Gastroesophageal sphincter (tissue), 4 donors: ENCODE data around the gene GSAP. TPM values are rescaled to one million over a fixed set of nuclear protein-coding genes. Genes with fewer than 3 reads are reported as not detected.
A peak's percentile ranks its signal among the peaks of the same experiment; 100 is the strongest.

Experiments
- ATAC-seq: fragments of 150-250 bp; one replicate; pipeline ENCODE4 v1.9.1; 2016; ENCODE audit warnings: mild to moderate bottlenecking, moderate library complexity
- H3K27ac ChIP-seq, 4 donors: fragments of 200-600 bp; sonication (generic) in 3 of 4; 1 replicate in 3 of 4; 2 replicates in 1 of 4; pipeline ENCODE4 v1.5.1; 2016 to 2019
- H3K27me3 ChIP-seq: fragments of 200-600 bp; sonication (generic); one replicate; pipeline ENCODE4 v1.5.1; 2019
- H3K36me3 ChIP-seq, 2 donors: fragments of 200-600 bp; sonication (generic); one replicate each; pipeline ENCODE4 v1.5.1; 2019; ENCODE audit warnings: control low read depth in 1 of 2
- H3K4me1 ChIP-seq, 3 donors: fragments of 200-600 bp; sonication (generic); 1 replicate in 2 of 3; 2 replicates in 1 of 3; pipeline ENCODE4 v1.5.1; 2016 to 2019; ENCODE audit warnings: control low read depth in 2 of 3
- H3K4me3 ChIP-seq, 2 donors: fragments of 200-600 bp; sonication (generic); one replicate each; pipeline ENCODE4 v1.5.1; 2019; ENCODE audit warnings: mild to moderate bottlenecking in 1 of 2, moderate library complexity in 1 of 2
- H3K9me3 ChIP-seq, 3 donors: fragments of 200-600 bp; sonication (generic); one replicate each; pipeline ENCODE4 v1.5.1; 2017 to 2019; ENCODE audit warnings: control low read depth in 2 of 3
- CTCF ChIP-seq, 4 experiments: fragments of 200-600 bp in 2 of 4; fragments of 450-650 bp in 2 of 4; sonication (generic) in 1 of 4; IDR thresholded peaks; one replicate each; pipeline ENCODE4 v1.5.1; 2017 to 2019; ENCODE audit warnings: antibody characterized with exemption in 4 of 4, mild to moderate bottlenecking in 2 of 4, moderate library complexity in 2 of 4
- EP300 ChIP-seq: sonication (generic); formaldehyde crosslinking; IDR thresholded peaks from one replicate; pipeline ENCODE4 v1.6.1; 2017; ENCODE audit warnings: antibody characterized with exemption, mild to moderate bottlenecking
- POLR2A ChIP-seq, 2 donors: fragments of 450-650 bp; IDR thresholded peaks; one replicate each; pipeline ENCODE4 v1.6.1; 2017; ENCODE audit warnings: antibody characterized with exemption in 2 of 2, mild to moderate bottlenecking in 2 of 2, moderate library complexity in 1 of 2
- POLR2AphosphoS5 ChIP-seq: sonication (generic); formaldehyde crosslinking; IDR thresholded peaks from one replicate; pipeline ENCODE4 v1.6.1; 2017; ENCODE audit warnings: antibody characterized with exemption
- WGBS, 2 donors: methylation state at CpG; one replicate each; pipeline ENCODE4 v1.1.5; 2018; ENCODE audit warnings: low coverage in 1 of 2; 5-methylcytosine and 5-hydroxymethylcytosine counted together
- total RNA-seq, 4 donors: library from RNA; depleted of rRNA; stranded (reverse); fragments of >200 nt; gene quantifications; one replicate each; pipeline ENCODE4 v1.1.0, GENCODE V29; 2016

The GSAP gene
- total RNA-seq, 4 donors from 2014 or later, result 12.8 to 23.7 (median 15.5) TPM

- H3K4me3 ChIP-seq, result no peak overlapping the region
- TF ChIP-seq POLR2AphosphoS5, result no peak
- no peak for TF ChIP-seq POLR2A (IDR thresholded peaks at IDR 0.05)
- no peak for TF ChIP-seq EP300
- no peak for TF ChIP-seq CTCF (IDR thresholded peaks at IDR 0.05)
- no peak for ATAC-seq
- no peaks in the 10 kb centered on the region for H3K27me3 ChIP-seq
- no peaks in the 10 kb centered on the region for H3K4me1 ChIP-seq
- 75% methylated on average over 1 of the region's 1 CpG; no CpG with 5 or more reads in 1 of the 2 donors for WGBS, 2 donors
- H3K27ac ChIP-seq, result no peak overlapping the region
- H3K9me3 ChIP-seq, result no peaks in the 10 kb centered on the region
- peaks cover 0 to 38% of the 10 kb centered on the region in 2 donors for H3K36me3 ChIP-seq
These were observed 20.5 kb downstream of the GSAP start for GRCh38 chr7:77395626-77396025.

GRCh38 chr7:77393954-77394353, 22.2 kb downstream of the GSAP start:
- TF ChIP-seq POLR2A (IDR thresholded peaks at IDR 0.05) (no peak), CTCF (IDR thresholded peaks at IDR 0.05) (no peak)
- no peak for ATAC-seq
- no peaks in the 10 kb centered on the region for H3K27me3 ChIP-seq
- H3K36me3 ChIP-seq, result peaks cover 0 to 38% of the 10 kb centered on the region in 2 donors
- H3K4me1 ChIP-seq, result no peaks in the 10 kb centered on the region
- no peaks in the 10 kb centered on the region for H3K9me3 ChIP-seq
- no peak overlapping the region for H3K27ac ChIP-seq
- WGBS, 2 donors, result 89 to 97% methylated on average over 5 to 6 of the region's 6 CpGs
- H3K4me3 ChIP-seq, result no peak overlapping the region

GRCh38 chr7:77393261-77393660, 22.9 kb downstream of the GSAP start:
- H3K4me3 ChIP-seq, result no peak overlapping the region
- no peak for ATAC-seq
- TF ChIP-seq POLR2A (IDR thresholded peaks at IDR 0.05) (no peak), EP300 (no peak), POLR2AphosphoS5 (no peak), CTCF (IDR thresholded peaks at IDR 0.05) (no peak)
- H3K27ac ChIP-seq, result no peak overlapping the region
- H3K9me3 ChIP-seq, result no peaks in the 10 kb centered on the region
- peaks cover 0 to 38% of the 10 kb centered on the region in 2 donors for H3K36me3 ChIP-seq
- no peaks in the 10 kb centered on the region for H3K27me3 ChIP-seq
- peaks cover 0 to 2% (median 0%) of the 10 kb centered on the region in 3 donors for H3K4me1 ChIP-seq
- WGBS, 2 donors, result 89 to 95% methylated on average over 5 of the region's 5 CpGs

GRCh38 chr7:77391230-77391629, 24.9 kb downstream of the GSAP start:
- H3K4me1 ChIP-seq, result peaks cover 0 to 11% (median 0%) of the 10 kb centered on the region in 3 donors
- WGBS, 2 donors, result 68 to 86% methylated on average over 2 of the region's 2 CpGs
- no peaks in the 10 kb centered on the region for H3K27me3 ChIP-seq
- H3K4me3 ChIP-seq, result no peak overlapping the region
- no peak for ATAC-seq
- peaks cover 0 to 46% of the 10 kb centered on the region in 2 donors for H3K36me3 ChIP-seq
- no peaks in the 10 kb centered on the region for H3K9me3 ChIP-seq
- TF ChIP-seq POLR2AphosphoS5, result no peak
- TF ChIP-seq CTCF (IDR thresholded peaks at IDR 0.05), result no peak
- no peak for TF ChIP-seq POLR2A (IDR thresholded peaks at IDR 0.05)
- no peak for TF ChIP-seq EP300
- H3K27ac ChIP-seq, result no peak overlapping the region

GRCh38 chr7:77388055-77388641, 28.0 kb downstream of the GSAP start:
- Histone ChIP-seq H3K9me3 (no peaks in the 10 kb centered on the region), H3K4me1 (peaks cover 0 to 11% (median 0%) of the 10 kb centered on the region in 3 donors), H3K4me3 (no peak overlapping the region), H3K27ac (peak overlapping the region in 1 of 4 donors; percentile 4), H3K27me3 (no peaks in the 10 kb centered on the region), H3K36me3 (peaks cover 0 to 45% of the 10 kb centered on the region in 2 donors)
- ATAC-seq, result no peak
- WGBS, 2 donors, result 48 to 58% methylated on average over 5 of the region's 5 CpGs
- TF ChIP-seq EP300 (no peak), POLR2A (IDR thresholded peaks at IDR 0.05) (no peak), CTCF (IDR thresholded peaks at IDR 0.05) (no peak), POLR2AphosphoS5 (no peak)
